Stomach (tissue), 4 donors: Measurements from ENCODE around the gene SMAD2.

Experiments
- EP300 ChIP-seq: sonication (generic); formaldehyde crosslinking; IDR thresholded peaks from one replicate; pipeline ENCODE4 v1.6.1; 2017; ENCODE audit warnings: antibody characterized with exemption
- POLR2A ChIP-seq, 4 donors: fragments of 450-650 bp; IDR thresholded peaks; one replicate each; pipeline ENCODE4 v1.6.1; 2016; ENCODE audit warnings: antibody characterized with exemption in 4 of 4, control low read depth in 2 of 4, mild to moderate bottlenecking in 1 of 4, moderate library complexity in 1 of 4
- TF ChIP-seq, protein P1 (sequence below), 7 experiments: fragments of 450-650 bp in 4 of 7; fragments of 200-600 bp in 3 of 7; sonication (generic) in 3 of 7; IDR thresholded peaks; one replicate each; pipeline ENCODE4 v1.5.1; 2016 to 2019; ENCODE audit warnings: antibody characterized with exemption in 7 of 7, control low read depth in 2 of 7, mild to moderate bottlenecking in 1 of 7

DNA sequence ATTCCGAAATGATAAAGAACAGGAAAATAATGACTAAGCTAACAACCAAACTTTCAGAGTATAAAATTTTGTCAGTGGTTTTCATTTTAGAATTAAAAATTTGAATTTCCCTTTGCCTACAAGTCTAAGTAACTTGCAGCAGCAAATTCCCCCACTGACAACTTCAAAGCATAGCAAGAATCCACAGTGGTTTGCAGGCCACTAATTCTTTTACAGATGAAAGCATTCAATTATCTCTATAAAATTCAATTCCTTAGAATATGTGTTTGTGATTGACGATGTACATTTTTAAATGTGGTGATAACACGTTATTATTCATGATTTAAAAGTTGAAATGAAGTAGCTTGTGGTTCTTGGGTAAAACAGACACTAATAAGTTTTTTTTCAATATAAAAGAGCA lies 100.6 kb downstream of the SMAD2 start:
- no peak for TF ChIP-seq EP300
- TF ChIP-seq POLR2A (IDR thresholded peaks at IDR 0.05): no peak
- TF ChIP-seq, protein P1, sequence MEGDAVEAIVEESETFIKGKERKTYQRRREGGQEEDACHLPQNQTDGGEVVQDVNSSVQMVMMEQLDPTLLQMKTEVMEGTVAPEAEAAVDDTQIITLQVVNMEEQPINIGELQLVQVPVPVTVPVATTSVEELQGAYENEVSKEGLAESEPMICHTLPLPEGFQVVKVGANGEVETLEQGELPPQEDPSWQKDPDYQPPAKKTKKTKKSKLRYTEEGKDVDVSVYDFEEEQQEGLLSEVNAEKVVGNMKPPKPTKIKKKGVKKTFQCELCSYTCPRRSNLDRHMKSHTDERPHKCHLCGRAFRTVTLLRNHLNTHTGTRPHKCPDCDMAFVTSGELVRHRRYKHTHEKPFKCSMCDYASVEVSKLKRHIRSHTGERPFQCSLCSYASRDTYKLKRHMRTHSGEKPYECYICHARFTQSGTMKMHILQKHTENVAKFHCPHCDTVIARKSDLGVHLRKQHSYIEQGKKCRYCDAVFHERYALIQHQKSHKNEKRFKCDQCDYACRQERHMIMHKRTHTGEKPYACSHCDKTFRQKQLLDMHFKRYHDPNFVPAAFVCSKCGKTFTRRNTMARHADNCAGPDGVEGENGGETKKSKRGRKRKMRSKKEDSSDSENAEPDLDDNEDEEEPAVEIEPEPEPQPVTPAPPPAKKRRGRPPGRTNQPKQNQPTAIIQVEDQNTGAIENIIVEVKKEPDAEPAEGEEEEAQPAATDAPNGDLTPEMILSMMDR (IDR thresholded peaks at IDR 0.05): no peak
